ENCODE measurements around the gene SLAMF7.

The SLAMF7 gene

DNA sequence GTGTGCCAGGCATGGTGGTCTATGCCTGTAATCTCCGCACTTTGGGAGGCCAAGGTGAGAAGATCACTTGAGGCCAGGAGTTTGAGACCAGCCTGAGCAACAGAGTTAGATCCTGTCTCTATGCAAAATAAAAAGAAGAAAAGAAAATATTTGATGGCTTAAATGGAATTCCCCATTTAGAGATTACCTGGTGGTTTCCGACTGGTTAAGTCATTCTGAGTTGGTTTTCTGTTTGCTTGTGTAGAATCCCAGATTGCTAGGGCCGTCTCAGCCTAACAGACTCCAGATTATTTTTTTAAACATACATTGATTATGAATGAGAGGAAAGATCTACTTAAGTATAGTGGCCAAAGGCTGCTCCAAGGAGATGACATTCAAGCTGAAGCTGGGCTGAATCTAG, 34.0 kb downstream of the SLAMF7 start:
- POLR2A ChIA-PET: no interaction called here
- TF ChIP-seq, protein P1, sequence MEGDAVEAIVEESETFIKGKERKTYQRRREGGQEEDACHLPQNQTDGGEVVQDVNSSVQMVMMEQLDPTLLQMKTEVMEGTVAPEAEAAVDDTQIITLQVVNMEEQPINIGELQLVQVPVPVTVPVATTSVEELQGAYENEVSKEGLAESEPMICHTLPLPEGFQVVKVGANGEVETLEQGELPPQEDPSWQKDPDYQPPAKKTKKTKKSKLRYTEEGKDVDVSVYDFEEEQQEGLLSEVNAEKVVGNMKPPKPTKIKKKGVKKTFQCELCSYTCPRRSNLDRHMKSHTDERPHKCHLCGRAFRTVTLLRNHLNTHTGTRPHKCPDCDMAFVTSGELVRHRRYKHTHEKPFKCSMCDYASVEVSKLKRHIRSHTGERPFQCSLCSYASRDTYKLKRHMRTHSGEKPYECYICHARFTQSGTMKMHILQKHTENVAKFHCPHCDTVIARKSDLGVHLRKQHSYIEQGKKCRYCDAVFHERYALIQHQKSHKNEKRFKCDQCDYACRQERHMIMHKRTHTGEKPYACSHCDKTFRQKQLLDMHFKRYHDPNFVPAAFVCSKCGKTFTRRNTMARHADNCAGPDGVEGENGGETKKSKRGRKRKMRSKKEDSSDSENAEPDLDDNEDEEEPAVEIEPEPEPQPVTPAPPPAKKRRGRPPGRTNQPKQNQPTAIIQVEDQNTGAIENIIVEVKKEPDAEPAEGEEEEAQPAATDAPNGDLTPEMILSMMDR (IDR thresholded peaks at IDR 0.05; ENCODE audit: insufficient read depth, low read length, missing control alignments): no peak
- CTCF ChIA-PET: no interaction called here
- DNase-seq (ENCODE audit: low read depth, low spot score): no peak
- H3K4me3 ChIP-seq (ENCODE audit: low read depth, low read length): no peak overlapping the region

- TF ChIP-seq, protein P1 (IDR thresholded peaks at IDR 0.05; ENCODE audit: insufficient read depth, low read length, missing control alignments): no peak
- ChIA-PET POLR2A (no interaction called here), CTCF (no interaction called here)
- DNase-seq (ENCODE audit: low read depth, low spot score): no peak
- no peak overlapping the region for H3K4me3 ChIP-seq (ENCODE audit: low read depth, low read length)
These were observed 36.1 kb downstream of the SLAMF7 start for GRCh38 chr1:160774886-160775719.

GRCh38 chr1:160776178-160776577, 37.1 kb downstream of the SLAMF7 start:
- TF ChIP-seq, protein P1 (IDR thresholded peaks at IDR 0.05; ENCODE audit: insufficient read depth, low read length, missing control alignments): no peak
- DNase-seq (ENCODE audit: low read depth, low spot score): no peak
- POLR2A ChIA-PET: no interaction called here
- no peak overlapping the region for H3K4me3 ChIP-seq (ENCODE audit: low read depth, low read length)
- CTCF ChIA-PET: interaction anchor here (0.8 kb wide), 1 partner anchor 49 kb away, joined by 3 read pairs; no protein-coding TSS in a partner anchor

DNA sequence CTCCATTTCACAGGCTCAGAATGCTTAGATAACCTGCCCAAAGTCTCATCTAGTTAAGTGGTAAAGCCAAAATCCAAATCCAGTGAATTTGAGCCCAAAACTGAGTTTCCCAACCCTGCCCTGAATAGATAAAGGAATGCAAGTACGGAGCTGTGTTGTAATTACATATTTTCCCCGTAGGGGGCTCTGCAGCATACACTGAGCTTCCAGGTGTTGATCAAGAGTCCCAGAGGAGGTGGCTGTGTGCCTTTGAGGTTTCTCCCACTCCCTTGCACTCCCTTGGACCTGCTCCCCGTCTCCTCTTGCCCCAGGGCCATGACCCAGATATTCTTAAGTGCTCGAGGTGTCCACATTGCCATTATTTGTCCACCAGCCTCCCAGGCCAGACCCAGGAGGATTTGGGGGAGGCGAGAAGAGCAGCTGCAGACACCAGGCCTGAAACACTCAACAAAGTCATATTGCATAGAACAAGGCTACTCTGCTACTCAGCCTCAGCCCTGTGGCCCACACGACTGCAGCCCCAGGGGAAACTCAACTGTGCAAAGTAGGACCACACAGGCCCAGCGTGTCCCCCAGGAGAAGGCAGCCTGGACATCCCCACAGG, 38.5 kb downstream of the SLAMF7 start:
- H3K4me3 ChIP-seq (ENCODE audit: low read depth, low read length): no peak overlapping the region
- TF ChIP-seq, protein P1 (IDR thresholded peaks at IDR 0.05; ENCODE audit: insufficient read depth, low read length, missing control alignments): peak; percentile 25
- no peak for DNase-seq (ENCODE audit: low read depth, low spot score)
- CTCF ChIA-PET: interaction anchor here (0.9 kb wide), 1 partner anchor 174 kb away, joined by 4 read pairs; no protein-coding TSS in a partner anchor
- POLR2A ChIA-PET: no interaction called here

DNA sequence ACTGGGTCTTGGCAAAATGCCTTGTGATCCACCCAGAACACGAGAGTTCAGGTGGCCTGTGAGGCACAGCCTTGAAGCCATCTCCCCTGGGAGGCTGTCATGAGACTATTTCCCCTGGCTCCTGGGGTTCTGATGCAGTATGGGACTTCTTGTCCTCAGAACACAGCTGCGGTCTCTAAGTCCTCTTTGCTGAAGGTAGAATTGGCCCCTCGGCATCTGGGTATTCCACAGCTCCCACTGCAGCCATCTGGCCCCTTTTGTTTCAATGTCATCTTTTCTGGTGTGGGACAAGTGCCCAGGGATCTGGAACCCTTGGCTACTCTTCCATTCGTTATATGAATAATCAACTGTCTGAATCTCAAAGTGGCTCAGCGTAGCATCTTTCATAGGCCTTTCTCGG, 39.9 kb downstream of the SLAMF7 start:
- ChIA-PET POLR2A (no interaction called here), CTCF (no interaction called here)

More for the DNA sequence above, 39.9 kb downstream of the SLAMF7 start:
- TF ChIP-seq, protein P1 (IDR thresholded peaks at IDR 0.05; ENCODE audit: insufficient read depth, low read length, missing control alignments): no peak
- no peak for DNase-seq (ENCODE audit: low read depth, low spot score)
- no peak overlapping the region for H3K4me3 ChIP-seq (ENCODE audit: low read depth, low read length)
